Muscle of leg (tissue), 11 donors: ENCODE data around the gene MYRF. TPM values are rescaled to one million over a fixed set of nuclear protein-coding genes. Genes with fewer than 3 reads are reported as not detected.
A peak's percentile ranks its signal among the peaks of the same experiment; 100 is the strongest.

Source experiments
- DNase-seq: peaks from one replicate; pipeline ENCODE4 v3.0.0; 2013
- H3K27ac ChIP-seq: one replicate; pipeline ENCODE4 v1.5.1; 2013; ENCODE audit warnings: mild to moderate bottlenecking, low read length, control low read depth
- H3K27me3 ChIP-seq: one replicate; pipeline ENCODE4 v1.6.1; 2013; ENCODE audit warnings: low read length; ENCODE audit not compliant: control insufficient read depth, insufficient read depth
- H3K36me3 ChIP-seq: one replicate; pipeline ENCODE4 v1.6.1; 2013; ENCODE audit warnings: low read length; ENCODE audit not compliant: control insufficient read depth, insufficient read depth
- H3K4me1 ChIP-seq: one replicate; pipeline ENCODE4 v1.6.1; 2013; ENCODE audit warnings: low read length; ENCODE audit not compliant: control insufficient read depth, insufficient read depth
- H3K4me3 ChIP-seq: one replicate; pipeline ENCODE4 v1.5.1; 2013; ENCODE audit warnings: low read length, control low read depth
- H3K9me3 ChIP-seq: replicated peaks from 2 replicates; pipeline ENCODE4 v1.6.1; 2013; ENCODE audit warnings: low read depth, low read length; ENCODE audit not compliant: control insufficient read depth
- WGBS: methylation state at CpG from one replicate; pipeline ENCODE4 v1.1.5; 2013; ENCODE audit warnings: missing lambda C conversion rate; ENCODE audit not compliant: insufficient coverage; 5-methylcytosine and 5-hydroxymethylcytosine counted together
- polyA plus RNA-seq, 8 donors: library from polyadenylated mRNA; unstranded; fragments of 120-200 nt; gene quantifications; one replicate each; pipeline versions ENCODE4 v1.2.1 to v1.2.3, GENCODE V29; 2013; ENCODE audit warnings: inconsistent platforms in 1 of 8, low replicate concordance in 1 of 8; ENCODE audit not compliant: insufficient read length in 8 of 8, insufficient read depth in 1 of 8
- total RNA-seq: library from RNA; stranded (reverse); fragments of 120-200 nt; gene quantifications from one replicate; pipeline ENCODE4 v1.2.4, GENCODE V29; 2013

MYRF gene
- total and polyA plus RNA-seq, 9 donors: 0.49 to 3.3 (median 1.3) TPM

DNA sequence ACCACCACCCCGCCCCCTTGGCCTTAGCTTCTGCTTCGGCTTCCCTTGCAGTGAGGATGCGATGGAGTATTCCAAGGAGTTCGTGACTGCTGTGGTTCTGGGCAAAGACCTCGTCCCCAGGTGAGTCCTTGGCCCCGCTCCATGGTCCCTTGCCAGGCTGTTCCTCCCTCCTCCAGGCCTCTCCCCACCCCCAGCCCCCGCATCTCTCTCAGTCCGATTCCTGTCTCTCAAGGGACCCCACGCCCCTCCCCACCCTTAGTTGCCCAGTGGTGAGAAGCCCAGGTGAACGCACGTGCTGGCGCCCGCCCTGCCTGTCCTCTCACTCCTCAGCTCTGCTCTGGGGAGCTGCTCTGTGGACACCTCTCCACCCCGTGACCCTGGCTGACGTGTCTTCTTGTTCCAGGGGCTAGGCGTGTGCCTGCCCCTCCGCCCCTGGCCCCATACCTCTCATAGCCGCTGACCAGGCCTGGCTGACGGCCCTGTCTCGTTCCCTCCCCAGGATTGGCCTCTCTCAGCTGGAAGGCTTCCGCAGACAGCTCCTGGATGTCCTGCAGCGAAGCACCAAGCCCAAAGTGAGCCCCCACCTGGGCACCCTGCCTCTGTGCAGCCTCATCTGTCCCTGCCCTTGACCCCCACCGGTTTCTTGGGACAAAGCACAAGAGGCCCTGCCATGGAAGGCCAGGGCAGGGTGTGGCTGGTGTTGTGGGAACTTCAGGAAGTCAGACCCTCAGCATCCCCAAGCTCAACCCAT lies 14.6 kb upstream of the MYRF start:
- Histone ChIP-seq H3K27me3 (no peaks in the 10 kb centered on the region), H3K4me3 (no peak overlapping the region), H3K36me3 (peaks cover 66% of the 10 kb centered on the region), H3K9me3 (no peaks in the 10 kb centered on the region), H3K4me1 (peaks cover 27% of the 10 kb centered on the region), H3K27ac (no peak overlapping the region)
- WGBS: 58% methylated on average over 20 of the region's 23 CpGs
- no peak for DNase-seq

- Histone ChIP-seq H3K27me3 (no peaks in the 10 kb centered on the region), H3K36me3 (peaks cover 66% of the 10 kb centered on the region), H3K4me1 (peaks cover 20% of the 10 kb centered on the region), H3K9me3 (no peaks in the 10 kb centered on the region), H3K27ac (no peak overlapping the region), H3K4me3 (no peak overlapping the region)
- no peak for DNase-seq
- 90% methylated on average over 2 of the region's 7 CpGs for WGBS
Observed at GRCh38 chr11:61738776-61739175, 13.7 kb upstream of the MYRF start.

GRCh38 chr11:61739413-61739812 lies 13.0 kb upstream of the MYRF start:
- H3K27ac ChIP-seq: no peak overlapping the region
- H3K4me1 ChIP-seq: peaks cover 20% of the 10 kb centered on the region
- no peaks in the 10 kb centered on the region for H3K27me3 ChIP-seq
- H3K36me3 ChIP-seq: peaks cover 72% of the 10 kb centered on the region
- no peak overlapping the region for H3K4me3 ChIP-seq
- DNase-seq: no peak
- 83% methylated on average over 3 of the region's 15 CpGs for WGBS
- H3K9me3 ChIP-seq: no peaks in the 10 kb centered on the region

GRCh38 chr11:61739966-61740365 lies 12.5 kb upstream of the MYRF start:
- H3K27me3 ChIP-seq: no peaks in the 10 kb centered on the region
- H3K4me3 ChIP-seq: no peak overlapping the region
- no peak for DNase-seq
- 60% methylated on average over 5 of the region's 7 CpGs for WGBS
- peaks cover 71% of the 10 kb centered on the region for H3K36me3 ChIP-seq
- H3K9me3 ChIP-seq: no peaks in the 10 kb centered on the region
- H3K27ac ChIP-seq: no peak overlapping the region
- peaks cover 20% of the 10 kb centered on the region for H3K4me1 ChIP-seq

- Histone ChIP-seq H3K4me3 (no peak overlapping the region), H3K27ac (peak overlapping the region; percentile 42), H3K9me3 (no peaks in the 10 kb centered on the region), H3K36me3 (peaks cover 49% of the 10 kb centered on the region), H3K4me1 (peaks cover 36% of the 10 kb centered on the region), H3K27me3 (no peaks in the 10 kb centered on the region)
- DNase-seq: no peak
- WGBS: 69% methylated on average over 5 of the region's 7 CpGs
Observed at GRCh38 chr11:61742391-61742790, 10.0 kb upstream of the MYRF start.

DNA sequence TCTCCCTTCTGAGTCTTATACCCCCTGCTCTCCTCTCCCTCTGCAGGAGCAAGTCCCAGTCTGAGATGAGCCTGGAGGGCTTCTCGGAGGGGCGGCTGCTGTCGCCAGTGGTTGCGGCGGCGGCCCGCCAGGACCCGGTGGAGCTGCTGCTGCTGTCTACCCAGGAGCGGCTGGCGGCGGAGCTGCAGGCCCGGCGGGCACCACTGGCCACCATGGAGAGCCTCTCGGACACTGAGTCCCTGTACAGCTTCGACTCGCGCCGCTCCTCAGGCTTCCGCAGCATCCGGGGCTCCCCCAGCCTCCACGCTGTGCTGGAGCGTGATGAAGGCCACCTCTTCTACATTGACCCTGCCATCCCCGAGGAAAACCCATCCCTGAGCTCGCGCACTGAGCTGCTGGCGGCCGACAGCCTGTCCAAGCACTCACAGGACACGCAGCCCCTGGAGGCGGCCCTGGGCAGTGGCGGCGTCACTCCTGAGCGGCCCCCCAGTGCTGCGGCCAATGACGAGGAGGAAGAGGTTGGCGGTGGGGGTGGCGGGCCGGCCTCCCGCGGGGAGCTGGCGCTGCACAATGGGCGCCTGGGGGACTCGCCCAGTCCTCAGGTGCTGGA lies 8.8 kb upstream of the MYRF start:
- WGBS: 89% methylated on average over 42 of the region's 42 CpGs
- Histone ChIP-seq H3K9me3 (no peaks in the 10 kb centered on the region), H3K27me3 (no peaks in the 10 kb centered on the region), H3K27ac (no peak overlapping the region), H3K4me1 (peaks cover 47% of the 10 kb centered on the region), H3K4me3 (no peak overlapping the region), H3K36me3 (peaks cover 39% of the 10 kb centered on the region)
- no peak for DNase-seq

DNA sequence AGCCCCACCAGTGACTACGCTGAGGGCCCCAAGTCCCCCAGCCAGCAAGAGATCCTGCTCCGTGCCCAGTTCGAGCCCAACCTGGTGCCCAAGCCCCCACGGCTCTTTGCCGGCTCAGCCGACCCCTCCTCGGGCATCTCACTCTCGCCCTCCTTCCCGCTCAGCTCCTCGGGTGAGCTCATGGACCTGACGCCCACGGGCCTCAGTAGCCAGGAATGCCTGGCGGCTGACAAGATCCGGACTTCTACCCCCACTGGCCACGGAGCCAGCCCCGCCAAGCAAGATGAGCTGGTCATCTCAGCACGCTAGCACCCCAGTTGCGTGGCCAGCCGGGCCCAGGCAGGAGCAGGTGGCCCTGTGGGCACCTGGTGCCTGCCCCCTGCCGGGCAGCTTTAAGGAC lies 8.3 kb upstream of the MYRF start:
- Histone ChIP-seq H3K36me3 (peaks cover 36% of the 10 kb centered on the region), H3K27me3 (no peaks in the 10 kb centered on the region), H3K4me3 (no peak overlapping the region), H3K4me1 (peaks cover 51% of the 10 kb centered on the region), H3K9me3 (no peaks in the 10 kb centered on the region), H3K27ac (no peak overlapping the region)
- WGBS: 83% methylated on average over 19 of the region's 20 CpGs
- no peak for DNase-seq

DNA sequence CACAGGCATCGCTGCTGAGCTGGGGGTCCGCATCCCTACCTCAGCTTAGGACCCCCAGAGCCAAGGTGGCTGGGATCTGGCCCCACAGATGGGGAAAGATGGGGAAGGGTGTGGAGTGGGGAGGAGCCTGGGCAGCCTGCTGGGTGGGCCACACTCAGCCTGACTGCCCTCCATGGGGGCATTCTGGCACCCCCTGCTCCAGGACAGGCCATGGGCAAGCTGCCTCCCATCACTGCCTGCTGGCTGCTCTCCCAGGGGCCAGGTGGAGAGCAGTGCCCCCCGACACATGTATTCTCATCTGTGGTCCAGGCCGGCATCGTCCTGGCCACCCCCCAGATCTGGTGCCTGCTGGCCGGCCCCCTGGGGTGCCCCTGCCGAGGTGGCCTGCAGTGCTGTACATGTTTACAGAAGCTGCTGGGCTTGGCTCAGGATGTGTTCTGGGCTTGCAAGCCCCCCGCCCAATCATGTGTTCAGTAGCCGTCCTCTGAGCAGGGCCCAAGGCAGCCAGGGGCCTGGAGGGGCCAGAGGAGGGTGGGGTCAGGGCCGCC lies 7.8 kb upstream of the MYRF start:
- DNase-seq: no peak
- WGBS: 82% methylated on average over 7 of the region's 10 CpGs
- H3K36me3 ChIP-seq: peaks cover 34% of the 10 kb centered on the region
- no peak overlapping the region for H3K27ac ChIP-seq
- H3K9me3 ChIP-seq: no peaks in the 10 kb centered on the region
- H3K4me3 ChIP-seq: no peak overlapping the region
- H3K4me1 ChIP-seq: peaks cover 55% of the 10 kb centered on the region
- peaks cover under 1% of the 10 kb centered on the region for H3K27me3 ChIP-seq

DNA sequence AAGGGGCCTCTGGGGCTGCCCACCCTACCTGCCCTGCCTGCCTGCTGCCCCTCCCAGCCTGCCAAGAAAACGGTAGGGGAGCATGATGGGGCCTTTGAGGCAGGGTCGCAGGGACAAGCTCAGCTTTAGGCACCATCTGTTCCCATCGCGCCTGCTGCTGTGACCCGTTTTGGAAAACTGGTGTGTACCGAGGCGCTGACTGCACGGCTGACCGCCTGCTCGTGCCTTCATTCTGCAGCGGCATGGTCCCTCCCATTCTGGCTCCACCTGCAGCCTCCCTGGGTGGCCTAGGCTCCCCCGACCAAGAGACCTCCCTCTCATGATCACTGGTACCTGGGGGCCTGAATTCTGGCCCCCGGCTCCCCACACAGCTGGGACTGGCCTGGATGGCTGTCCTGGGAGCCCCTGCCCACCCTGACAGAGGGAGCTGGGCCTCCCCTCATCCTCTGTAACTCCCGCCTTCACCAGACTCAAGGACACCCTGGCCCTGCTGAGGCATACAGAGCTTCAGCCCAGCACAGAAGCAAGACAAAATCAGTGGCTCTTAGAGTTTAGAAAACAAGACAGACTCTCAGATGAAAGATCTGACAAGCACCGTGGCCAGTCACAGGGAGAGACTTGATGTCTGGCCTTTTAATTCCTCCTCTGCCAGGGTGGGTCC lies 6.5 kb upstream of the MYRF start:
- Histone ChIP-seq H3K36me3 (peaks cover 27% of the 10 kb centered on the region), H3K27me3 (peaks cover 3% of the 10 kb centered on the region), H3K4me3 (no peak overlapping the region), H3K9me3 (no peaks in the 10 kb centered on the region), H3K4me1 (peaks cover 53% of the 10 kb centered on the region), H3K27ac (peak overlapping the region; percentile 7)
- WGBS: 46% methylated on average over 12 of the region's 15 CpGs
- DNase-seq: no peak
